Muscle layer of duodenum (tissue), 2 donors: ENCODE data around the gene SELPLG.
"Not testable (repeated sequence)": the region's sequence is repeated elsewhere in the genome, so short reads cannot be mapped to it uniquely, and the experiment has no call there.

ENCODE experiments used
- H3K27ac ChIP-seq: one replicate; pipeline ENCODE4 v1.7.0; 2013; ENCODE audit warnings: mild to moderate bottlenecking, low read length
- H3K27me3 ChIP-seq: one replicate; pipeline ENCODE4 v1.7.0; 2013; ENCODE audit warnings: low read depth, mild to moderate bottlenecking, control low read depth, low read length
- H3K36me3 ChIP-seq, 2 donors: one replicate each; pipeline ENCODE4 v1.7.0; 2013; ENCODE audit warnings: low read length in 2 of 2, control low read depth in 1 of 2, mild to moderate bottlenecking in 1 of 2; ENCODE audit not compliant: insufficient read depth in 2 of 2, control insufficient read depth in 1 of 2
- H3K4me1 ChIP-seq, 2 donors: one replicate each; pipeline ENCODE4 v1.7.0; 2013; ENCODE audit warnings: low read length in 2 of 2, mild to moderate bottlenecking in 2 of 2, control low read depth in 1 of 2, moderate library complexity in 1 of 2; ENCODE audit not compliant: insufficient read depth in 2 of 2, control insufficient read depth in 1 of 2
- H3K4me3 ChIP-seq, 2 donors: one replicate each; pipeline ENCODE4 v1.7.0; 2013; ENCODE audit warnings: low read length in 2 of 2, low read depth in 1 of 2, mild to moderate bottlenecking in 1 of 2
- H3K9me3 ChIP-seq, 2 donors: one replicate each; pipeline ENCODE4 v1.7.0; 2013; ENCODE audit warnings: low read length in 2 of 2, control low read depth in 1 of 2, mild to moderate bottlenecking in 1 of 2; ENCODE audit not compliant: control insufficient read depth in 1 of 2
- donor health status: healthy.

The SELPLG gene

DNA sequence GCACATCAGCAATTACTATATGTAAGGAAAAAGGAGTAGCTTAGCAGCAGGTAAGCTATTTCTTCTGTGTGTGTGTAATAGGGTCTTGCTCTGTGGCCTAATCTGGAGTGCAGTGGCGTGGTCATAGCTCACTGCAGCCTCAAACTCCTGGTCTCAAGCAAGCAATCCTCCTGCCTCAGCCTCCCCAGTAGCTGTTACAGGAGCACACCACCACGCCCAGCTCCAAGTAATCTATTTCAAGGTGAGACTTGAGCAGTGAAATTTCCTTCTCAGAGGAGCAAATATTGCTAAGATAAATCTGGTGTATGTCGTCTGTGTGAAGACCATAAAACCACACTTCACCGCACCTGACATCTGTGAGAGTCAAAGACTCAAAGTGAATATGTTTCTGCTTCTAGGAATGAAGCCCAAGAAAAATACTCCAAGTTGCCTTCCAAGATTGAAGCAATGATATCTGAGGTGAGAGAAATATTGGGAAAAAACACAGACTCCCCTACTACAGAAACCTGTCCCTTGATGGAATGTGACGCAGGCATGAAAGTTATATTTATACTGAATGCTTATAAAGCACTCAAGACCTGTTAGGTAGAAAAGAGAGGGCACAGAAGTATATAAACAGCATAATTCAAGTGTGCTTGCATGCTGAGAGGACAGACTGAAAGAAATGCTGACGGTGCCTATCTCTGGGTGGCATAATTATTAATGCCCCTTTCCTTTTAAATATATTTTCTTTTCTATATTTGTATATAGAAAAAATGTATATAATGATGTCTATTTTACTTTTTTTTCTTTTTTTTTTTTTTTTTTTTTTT is 2.5 kb upstream of the SELPLG start:
- Histone ChIP-seq H3K27ac (no peak overlapping the region), H3K9me3 (no peaks in the 10 kb centered on the region), H3K27me3 (no peaks in the 10 kb centered on the region), H3K4me3 (no peak overlapping the region), H3K36me3 (no peaks in the 10 kb centered on the region), H3K4me1 (peaks cover 7 to 25% of the 10 kb centered on the region in 2 donors)

DNA sequence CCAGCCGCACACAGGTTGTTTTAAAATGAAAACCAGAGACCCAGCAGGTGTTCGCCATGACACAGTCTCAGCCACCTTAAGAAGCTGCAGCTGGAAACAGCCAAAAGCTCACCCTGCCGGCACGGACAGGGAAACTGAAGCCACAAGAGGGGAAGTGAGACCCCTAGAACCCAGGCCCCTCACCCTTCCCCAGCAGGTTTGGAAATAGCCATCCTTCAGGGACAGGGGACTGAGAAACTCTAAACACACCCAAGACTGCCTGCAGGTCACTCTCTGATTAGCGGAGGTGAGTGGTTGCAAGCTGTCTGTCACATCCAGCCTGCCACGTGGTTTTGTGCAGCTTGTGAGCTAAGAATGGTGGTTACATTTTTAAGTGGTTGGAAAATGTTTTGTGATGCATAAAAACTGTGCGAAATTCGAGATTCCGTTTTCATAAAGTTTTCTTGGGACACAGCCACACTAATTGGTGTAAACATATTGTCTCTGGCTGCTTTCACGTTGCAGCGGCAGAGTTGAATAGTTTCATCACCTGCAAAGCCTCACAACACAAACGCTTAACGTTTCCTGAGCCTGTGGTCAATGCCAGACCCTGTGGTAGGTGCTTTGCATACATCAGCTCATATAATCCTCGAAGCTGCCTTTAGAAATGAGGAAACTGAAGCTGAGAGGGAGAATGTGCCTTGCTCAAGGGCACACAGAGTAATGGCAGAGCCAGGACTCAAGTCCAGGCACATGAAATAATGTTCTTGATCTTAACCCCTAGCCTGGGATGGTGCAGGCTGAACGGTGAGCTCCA is 1.7 kb upstream of the SELPLG start:
- Histone ChIP-seq H3K27me3 (no peaks in the 10 kb centered on the region), H3K4me3 (peak overlapping the region in 1 of 2 donors; percentile 12), H3K36me3 (no peaks in the 10 kb centered on the region), H3K9me3 (no peaks in the 10 kb centered on the region), H3K27ac (no peak overlapping the region), H3K4me1 (peaks cover 9 to 25% of the 10 kb centered on the region in 2 donors)

DNA sequence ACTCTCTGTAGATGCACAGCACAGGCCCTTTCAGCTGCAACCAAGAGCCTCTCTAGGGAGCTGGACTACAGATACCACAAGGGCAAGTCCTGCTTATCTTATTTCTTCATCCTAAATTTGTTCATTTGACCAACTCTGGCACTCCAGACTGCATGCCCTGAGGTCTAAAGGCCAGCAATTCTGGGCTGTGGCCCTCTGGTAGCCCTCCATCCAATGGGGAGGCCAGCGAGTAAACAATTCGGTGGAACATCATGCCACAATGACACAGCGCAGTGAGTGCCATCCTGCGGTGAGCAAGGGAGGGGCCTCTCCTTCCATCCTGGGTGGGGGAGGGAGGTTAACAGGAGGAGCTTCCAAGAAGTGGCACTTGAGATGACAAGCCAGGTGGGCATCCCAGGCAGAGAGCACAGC is 652 bp upstream of the SELPLG start:
- Histone ChIP-seq H3K4me3 (no peak overlapping the region), H3K27me3 (no peaks in the 10 kb centered on the region), H3K4me1 (peaks cover 13 to 25% of the 10 kb centered on the region in 2 donors), H3K9me3 (no peaks in the 10 kb centered on the region), H3K36me3 (no peaks in the 10 kb centered on the region), H3K27ac (peak overlapping the region; percentile 69)

DNA sequence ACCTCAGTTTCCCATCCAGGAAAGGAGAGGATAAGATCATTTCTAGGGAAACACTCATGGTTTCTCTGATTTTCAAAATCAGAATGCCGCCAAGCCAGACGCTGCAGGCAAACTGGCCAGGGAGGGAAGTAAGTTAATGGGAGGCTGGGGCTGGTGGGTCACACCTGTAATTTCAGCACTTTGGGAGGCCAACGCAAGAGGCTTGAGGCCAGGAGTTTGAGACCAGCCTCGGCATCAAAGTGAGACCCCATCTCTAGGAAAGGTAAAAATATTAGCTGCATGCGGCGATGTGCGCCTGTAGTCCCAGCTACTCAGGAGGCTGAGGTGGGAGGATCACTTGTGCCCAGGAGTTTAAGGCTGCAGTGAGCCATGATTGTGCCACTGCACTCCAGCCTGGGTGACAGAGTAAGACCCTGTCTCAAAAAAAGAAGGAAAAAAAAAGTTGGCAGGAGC is 587 bp downstream of the SELPLG start:
- Histone ChIP-seq H3K4me1 (peaks cover 12 to 22% of the 10 kb centered on the region in 2 donors), H3K27ac (peak overlapping the region; percentile 63), H3K27me3 (no peaks in the 10 kb centered on the region), H3K36me3 (no peaks in the 10 kb centered on the region), H3K9me3 (no peaks in the 10 kb centered on the region), H3K4me3 (peak overlapping the region; percentile 37 to 49)

DNA sequence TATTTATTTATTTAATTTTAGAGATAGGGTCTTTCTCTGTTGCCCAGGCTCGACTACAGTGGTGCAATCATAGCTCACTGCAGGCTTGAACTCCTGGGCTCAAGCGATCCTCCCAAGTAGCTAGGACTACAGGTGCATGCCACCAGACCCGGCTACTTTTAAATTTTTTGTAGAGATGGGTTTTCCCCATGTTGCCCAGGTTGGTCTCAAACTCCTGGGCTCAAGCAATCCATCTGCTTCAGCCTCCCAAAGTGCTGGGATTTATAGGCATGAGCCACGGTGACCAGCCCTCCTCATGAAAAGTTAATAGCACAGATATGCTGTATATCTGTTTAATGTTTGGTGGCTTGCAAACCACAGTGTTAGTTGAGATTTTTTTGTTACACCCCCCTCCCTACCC is 2.4 kb downstream of the SELPLG start:
- H3K27ac ChIP-seq = not testable (repeated sequence)

DNA sequence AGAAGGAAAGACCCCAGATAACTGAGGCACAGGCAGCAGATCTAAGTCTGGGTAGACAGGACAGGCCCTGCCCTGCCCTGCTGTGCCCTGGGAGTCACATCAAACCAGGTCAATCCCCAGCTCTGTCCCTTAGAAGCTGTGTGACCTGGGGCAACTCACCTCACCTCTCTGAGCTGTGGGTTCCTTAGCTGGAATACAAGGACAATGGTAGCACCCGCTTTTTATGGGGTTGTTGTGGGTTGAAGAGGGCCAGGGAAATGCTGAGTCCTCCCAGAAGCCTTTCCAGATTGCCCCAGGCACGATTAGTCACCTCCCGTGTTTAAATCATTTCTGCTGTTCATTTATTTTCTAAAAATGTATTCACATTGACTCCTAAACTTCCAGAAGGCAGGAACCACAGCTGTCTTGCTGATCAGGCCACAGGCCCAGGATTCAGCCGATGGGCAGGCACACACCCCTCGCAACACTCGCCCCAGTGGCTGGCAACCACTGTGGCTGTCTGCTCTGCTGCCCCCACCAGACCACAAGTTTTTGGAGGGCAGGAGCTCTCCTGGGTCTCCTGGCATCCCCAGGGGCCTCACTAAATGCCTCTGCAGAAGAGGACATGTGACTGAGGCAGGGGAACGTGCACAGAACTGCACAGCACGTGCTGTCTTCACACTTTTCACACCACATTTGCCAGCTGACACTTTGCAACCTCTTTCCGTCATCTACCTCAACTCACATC is 3.0 kb downstream of the SELPLG start:
- Histone ChIP-seq H3K4me1 (peaks cover 5% of the 10 kb centered on the region in 2 donors), H3K9me3 (no peaks in the 10 kb centered on the region), H3K27ac (peak overlapping the region; percentile 51), H3K27me3 (no peaks in the 10 kb centered on the region), H3K4me3 (no peak overlapping the region), H3K36me3 (no peaks in the 10 kb centered on the region)

More for the DNA sequence above, 2.4 kb downstream of the SELPLG start:
- not testable (repeated sequence) for H3K27me3 ChIP-seq, H3K36me3 ChIP-seq, H3K9me3 ChIP-seq, H3K4me3 ChIP-seq
- peaks cover 5 to 11% of the 10 kb centered on the region in 2 donors for H3K4me1 ChIP-seq

DNA sequence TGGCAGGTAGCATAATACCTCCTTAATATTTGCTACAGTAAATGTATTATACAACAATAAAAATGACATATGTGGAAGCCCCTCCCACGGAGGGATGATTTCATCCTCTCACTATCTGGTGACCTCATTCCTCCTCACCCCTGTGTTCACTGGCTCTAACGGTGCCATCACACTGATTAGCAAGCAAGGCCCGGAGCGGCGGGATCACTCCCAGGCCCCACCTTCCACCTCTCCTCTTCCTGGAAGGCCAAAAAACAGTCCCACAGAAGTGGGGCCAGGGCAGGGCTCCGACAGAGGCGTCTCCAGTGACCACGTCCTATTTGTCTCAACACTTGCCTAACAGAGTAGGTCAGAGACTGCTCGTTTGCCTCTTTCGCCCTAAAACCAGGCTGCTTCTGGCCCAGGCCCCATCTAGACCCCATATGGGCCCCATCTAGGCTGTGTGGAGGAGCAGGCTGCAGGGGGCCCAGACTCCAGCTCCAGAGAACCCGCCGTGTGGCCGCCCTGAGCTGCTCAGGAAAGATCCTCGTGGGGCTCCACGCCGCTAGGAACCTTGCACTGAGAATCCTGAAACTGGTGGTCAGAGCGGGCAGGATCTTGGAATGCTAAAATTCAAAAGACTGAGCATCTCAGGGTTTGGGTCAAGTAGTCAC is 3.7 kb downstream of the SELPLG start:
- Histone ChIP-seq H3K36me3 (no peaks in the 10 kb centered on the region), H3K27me3 (no peaks in the 10 kb centered on the region), H3K9me3 (no peaks in the 10 kb centered on the region), H3K4me3 (peak overlapping the region in 1 of 2 donors; percentile 37), H3K4me1 (peaks cover 0 to 5% of the 10 kb centered on the region in 2 donors), H3K27ac (peak overlapping the region; percentile 51)

DNA sequence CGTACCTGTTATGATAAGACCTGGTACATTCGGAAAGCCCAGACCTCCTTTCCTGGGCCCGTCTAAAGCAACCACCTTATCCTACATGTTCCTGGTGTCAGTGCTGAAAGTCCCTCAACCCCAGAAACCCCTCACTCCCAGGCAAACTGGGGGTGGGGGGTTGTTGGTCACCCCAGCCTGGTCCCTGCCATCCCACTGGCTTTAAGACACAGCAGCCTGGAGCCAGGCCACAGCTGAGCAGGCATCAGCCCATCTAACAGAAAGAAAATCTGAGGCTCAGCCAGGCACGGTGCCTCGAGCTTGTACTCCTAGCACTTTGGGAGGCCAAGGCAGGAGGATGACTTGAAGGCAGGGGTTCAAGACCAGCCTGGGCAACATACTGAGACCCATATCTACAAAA is 4.5 kb downstream of the SELPLG start:
- Histone ChIP-seq H3K27me3 (no peaks in the 10 kb centered on the region), H3K36me3 (no peaks in the 10 kb centered on the region), H3K9me3 (no peaks in the 10 kb centered on the region), H3K27ac (peak overlapping the region; percentile 58), H3K4me1 (peaks cover 0 to 5% of the 10 kb centered on the region in 2 donors), H3K4me3 (no peak overlapping the region)

DNA sequence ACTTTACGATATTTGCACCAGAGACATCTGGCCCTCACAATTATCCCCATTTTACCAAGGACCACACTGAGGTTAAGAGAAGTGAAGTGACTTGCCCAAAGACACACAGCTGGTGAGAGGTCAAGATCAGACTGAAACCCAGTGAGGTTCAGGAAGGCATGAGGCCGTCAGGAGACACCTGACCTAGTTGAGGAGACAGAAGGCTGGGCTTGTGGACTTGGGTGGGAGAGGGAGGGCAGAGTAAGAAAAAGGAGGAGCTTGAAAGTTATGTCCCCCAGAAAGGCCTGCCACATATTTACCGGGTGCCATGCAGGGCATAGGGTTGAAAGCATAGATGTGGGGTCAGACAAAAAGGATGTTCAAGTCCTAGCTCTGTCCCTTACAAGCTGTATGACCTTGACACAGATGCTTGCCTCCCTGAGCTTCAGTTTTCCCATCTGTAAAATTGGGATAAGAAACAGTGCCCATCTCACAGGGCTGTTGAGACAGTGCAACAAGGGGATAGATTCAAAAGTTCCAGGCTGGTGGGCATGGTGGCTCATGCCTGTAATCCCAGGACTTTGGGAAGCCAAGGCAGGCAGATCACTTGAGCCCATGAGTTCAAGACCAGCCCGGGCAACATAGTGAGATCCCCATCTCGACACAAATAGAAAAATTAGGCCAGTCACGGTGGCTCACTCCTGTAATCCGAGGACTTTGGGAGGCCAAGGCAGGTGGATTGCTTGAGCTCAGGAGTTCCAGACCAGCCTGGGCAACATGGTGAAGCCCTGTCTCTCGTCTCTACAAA is 6.4 kb downstream of the SELPLG start:
- H3K27ac ChIP-seq = no peak overlapping the region
- no peaks in the 10 kb centered on the region for H3K36me3 ChIP-seq
- H3K4me3 ChIP-seq = no peak overlapping the region
- no peaks in the 10 kb centered on the region for H3K9me3 ChIP-seq
- H3K27me3 ChIP-seq = no peaks in the 10 kb centered on the region
- peaks cover 0 to 5% of the 10 kb centered on the region in 2 donors for H3K4me1 ChIP-seq

DNA sequence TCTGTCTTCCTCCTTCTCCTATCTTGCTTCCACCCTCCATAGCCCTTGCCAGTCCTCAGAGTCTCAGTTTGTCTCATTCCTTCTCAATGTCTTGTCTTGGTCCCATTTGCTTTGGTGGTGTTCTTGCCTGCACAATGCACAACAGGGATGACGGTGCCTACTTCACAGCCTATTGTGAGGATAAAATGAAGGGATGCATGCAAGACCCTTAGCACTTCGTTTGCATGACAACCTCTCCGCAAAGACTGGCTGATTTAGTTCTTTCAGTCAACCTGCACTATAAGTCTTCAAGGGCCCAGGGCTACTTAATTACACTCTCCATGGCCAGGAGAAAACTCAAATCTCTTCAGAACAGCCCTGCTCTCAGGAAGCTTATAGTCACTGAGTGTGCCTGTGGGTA is 8.5 kb downstream of the SELPLG start:
- Histone ChIP-seq H3K4me1 (peaks cover 0 to 2% of the 10 kb centered on the region in 2 donors), H3K4me3 (no peak overlapping the region), H3K36me3 (no peaks in the 10 kb centered on the region), H3K9me3 (no peaks in the 10 kb centered on the region), H3K27ac (no peak overlapping the region), H3K27me3 (no peaks in the 10 kb centered on the region)
